ENCODE measurements around the gene TRPC5OS.

DNA sequence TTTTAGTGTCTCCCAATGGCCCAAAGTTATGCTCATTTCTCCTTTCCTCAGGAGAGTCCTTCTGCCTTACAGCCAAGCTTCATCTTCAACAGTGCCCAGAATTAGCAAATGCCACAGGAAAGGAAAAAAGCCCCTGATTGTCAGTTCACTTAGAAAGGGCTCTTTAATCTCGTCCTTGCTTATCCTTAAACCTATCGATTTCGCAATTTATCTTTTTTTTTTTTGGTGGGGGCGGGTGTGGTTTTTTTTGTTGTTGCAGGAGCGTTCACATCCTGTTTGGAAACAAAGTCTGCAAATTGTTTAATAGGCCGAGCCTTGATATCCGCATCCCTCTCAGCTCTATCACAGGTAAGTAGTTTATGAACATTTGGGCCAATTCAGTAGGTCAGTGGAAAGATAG, 20.2 kb downstream of the TRPC5OS start:
- TF ChIP-seq, protein P1, sequence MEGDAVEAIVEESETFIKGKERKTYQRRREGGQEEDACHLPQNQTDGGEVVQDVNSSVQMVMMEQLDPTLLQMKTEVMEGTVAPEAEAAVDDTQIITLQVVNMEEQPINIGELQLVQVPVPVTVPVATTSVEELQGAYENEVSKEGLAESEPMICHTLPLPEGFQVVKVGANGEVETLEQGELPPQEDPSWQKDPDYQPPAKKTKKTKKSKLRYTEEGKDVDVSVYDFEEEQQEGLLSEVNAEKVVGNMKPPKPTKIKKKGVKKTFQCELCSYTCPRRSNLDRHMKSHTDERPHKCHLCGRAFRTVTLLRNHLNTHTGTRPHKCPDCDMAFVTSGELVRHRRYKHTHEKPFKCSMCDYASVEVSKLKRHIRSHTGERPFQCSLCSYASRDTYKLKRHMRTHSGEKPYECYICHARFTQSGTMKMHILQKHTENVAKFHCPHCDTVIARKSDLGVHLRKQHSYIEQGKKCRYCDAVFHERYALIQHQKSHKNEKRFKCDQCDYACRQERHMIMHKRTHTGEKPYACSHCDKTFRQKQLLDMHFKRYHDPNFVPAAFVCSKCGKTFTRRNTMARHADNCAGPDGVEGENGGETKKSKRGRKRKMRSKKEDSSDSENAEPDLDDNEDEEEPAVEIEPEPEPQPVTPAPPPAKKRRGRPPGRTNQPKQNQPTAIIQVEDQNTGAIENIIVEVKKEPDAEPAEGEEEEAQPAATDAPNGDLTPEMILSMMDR (IDR thresholded peaks at IDR 0.05; ENCODE audit: insufficient read depth, low read length): no peak
- no peak for TF ChIP-seq POLR2AphosphoS5 (IDR thresholded peaks at IDR 0.05; ENCODE audit: low read depth)
- TF ChIP-seq, protein P2, sequence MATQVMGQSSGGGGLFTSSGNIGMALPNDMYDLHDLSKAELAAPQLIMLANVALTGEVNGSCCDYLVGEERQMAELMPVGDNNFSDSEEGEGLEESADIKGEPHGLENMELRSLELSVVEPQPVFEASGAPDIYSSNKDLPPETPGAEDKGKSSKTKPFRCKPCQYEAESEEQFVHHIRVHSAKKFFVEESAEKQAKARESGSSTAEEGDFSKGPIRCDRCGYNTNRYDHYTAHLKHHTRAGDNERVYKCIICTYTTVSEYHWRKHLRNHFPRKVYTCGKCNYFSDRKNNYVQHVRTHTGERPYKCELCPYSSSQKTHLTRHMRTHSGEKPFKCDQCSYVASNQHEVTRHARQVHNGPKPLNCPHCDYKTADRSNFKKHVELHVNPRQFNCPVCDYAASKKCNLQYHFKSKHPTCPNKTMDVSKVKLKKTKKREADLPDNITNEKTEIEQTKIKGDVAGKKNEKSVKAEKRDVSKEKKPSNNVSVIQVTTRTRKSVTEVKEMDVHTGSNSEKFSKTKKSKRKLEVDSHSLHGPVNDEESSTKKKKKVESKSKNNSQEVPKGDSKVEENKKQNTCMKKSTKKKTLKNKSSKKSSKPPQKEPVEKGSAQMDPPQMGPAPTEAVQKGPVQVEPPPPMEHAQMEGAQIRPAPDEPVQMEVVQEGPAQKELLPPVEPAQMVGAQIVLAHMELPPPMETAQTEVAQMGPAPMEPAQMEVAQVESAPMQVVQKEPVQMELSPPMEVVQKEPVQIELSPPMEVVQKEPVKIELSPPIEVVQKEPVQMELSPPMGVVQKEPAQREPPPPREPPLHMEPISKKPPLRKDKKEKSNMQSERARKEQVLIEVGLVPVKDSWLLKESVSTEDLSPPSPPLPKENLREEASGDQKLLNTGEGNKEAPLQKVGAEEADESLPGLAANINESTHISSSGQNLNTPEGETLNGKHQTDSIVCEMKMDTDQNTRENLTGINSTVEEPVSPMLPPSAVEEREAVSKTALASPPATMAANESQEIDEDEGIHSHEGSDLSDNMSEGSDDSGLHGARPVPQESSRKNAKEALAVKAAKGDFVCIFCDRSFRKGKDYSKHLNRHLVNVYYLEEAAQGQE (IDR thresholded peaks at IDR 0.05; ENCODE audit: insufficient replicate concordance, low read depth): no peak
- TF ChIP-seq GABPA (IDR thresholded peaks at IDR 0.05; ENCODE audit: low read depth): no peak

All from HL-60 (cell line).